ENCODE data around the gene DPF3. TPM values are rescaled to one million over a fixed set of nuclear protein-coding genes. Genes with fewer than 3 reads are reported as not detected.

DPF3 gene
- total and polyA plus RNA-seq, 4 donors = 0.17 to 3.9 (median 0.52) TPM

GRCh38 chr14:72894623-72895378 is 900 bp upstream of the DPF3 start:
- WGBS, 2 donors = 2 to 4% methylated on average over 25 of the region's 25 CpGs
- peak; percentile 19 to 44 (median 34) for DNase-seq
- Histone ChIP-seq H3K27ac (ENCODE audit: low read depth in 1 of 2, low read length in 1 of 2) (peak overlapping the region in 1 of 2 donors; percentile 74), H3K4me3 (no peak overlapping the region), H3K27me3 (ENCODE audit: control insufficient read depth in 3 of 3, insufficient read depth in 3 of 3, low read length in 2 of 3) (peaks cover 0 to 29% (median 27%) of the 10 kb centered on the region in 3 donors), H3K4me1 (ENCODE audit: control insufficient read depth in 5 of 5, insufficient read depth in 5 of 5, low read length in 5 of 5) (peaks cover 0 to 36% (median 8%) of the 10 kb centered on the region in 5 donors), H3K9ac (ENCODE audit: insufficient read depth in 1 of 2, low read length in 2 of 2) (peak overlapping the region in 1 of 2 donors; percentile 36), H3K36me3 (ENCODE audit: control insufficient read depth in 4 of 4, insufficient read depth in 4 of 4, low read length in 4 of 4) (no peaks in the 10 kb centered on the region), H3K9me3 (ENCODE audit: control insufficient read depth in 4 of 4, insufficient read depth in 3 of 4, low read length in 3 of 4) (no peaks in the 10 kb centered on the region)
- TF ChIP-seq, protein P1, sequence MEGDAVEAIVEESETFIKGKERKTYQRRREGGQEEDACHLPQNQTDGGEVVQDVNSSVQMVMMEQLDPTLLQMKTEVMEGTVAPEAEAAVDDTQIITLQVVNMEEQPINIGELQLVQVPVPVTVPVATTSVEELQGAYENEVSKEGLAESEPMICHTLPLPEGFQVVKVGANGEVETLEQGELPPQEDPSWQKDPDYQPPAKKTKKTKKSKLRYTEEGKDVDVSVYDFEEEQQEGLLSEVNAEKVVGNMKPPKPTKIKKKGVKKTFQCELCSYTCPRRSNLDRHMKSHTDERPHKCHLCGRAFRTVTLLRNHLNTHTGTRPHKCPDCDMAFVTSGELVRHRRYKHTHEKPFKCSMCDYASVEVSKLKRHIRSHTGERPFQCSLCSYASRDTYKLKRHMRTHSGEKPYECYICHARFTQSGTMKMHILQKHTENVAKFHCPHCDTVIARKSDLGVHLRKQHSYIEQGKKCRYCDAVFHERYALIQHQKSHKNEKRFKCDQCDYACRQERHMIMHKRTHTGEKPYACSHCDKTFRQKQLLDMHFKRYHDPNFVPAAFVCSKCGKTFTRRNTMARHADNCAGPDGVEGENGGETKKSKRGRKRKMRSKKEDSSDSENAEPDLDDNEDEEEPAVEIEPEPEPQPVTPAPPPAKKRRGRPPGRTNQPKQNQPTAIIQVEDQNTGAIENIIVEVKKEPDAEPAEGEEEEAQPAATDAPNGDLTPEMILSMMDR (IDR thresholded peaks at IDR 0.05; ENCODE audit: control extremely low read depth, extremely low read depth) = no peak
- no peak for ATAC-seq (ENCODE audit: insufficient read depth, low FRiP score)

GRCh38 chr14:72894323-72894622 is 372 bp upstream of the DPF3 start:
- H3K27me3 ChIP-seq (ENCODE audit: control insufficient read depth in 3 of 3, insufficient read depth in 3 of 3, low read length in 2 of 3) = peaks cover 0 to 34% (median 28%) of the 10 kb centered on the region in 3 donors
- DNase-seq (no peak), ATAC-seq (ENCODE audit: insufficient read depth, low FRiP score) (no peak)
- 0 to 1% methylated on average over 11 of the region's 11 CpGs for WGBS, 2 donors
- H3K27ac ChIP-seq (ENCODE audit: low read depth in 1 of 2, low read length in 1 of 2) = peak overlapping the region in 1 of 2 donors; percentile 74
- H3K4me3 ChIP-seq = no peak overlapping the region
- peaks cover 0 to 36% (median 8%) of the 10 kb centered on the region in 5 donors for H3K4me1 ChIP-seq (ENCODE audit: control insufficient read depth in 5 of 5, insufficient read depth in 5 of 5, low read length in 5 of 5)
- H3K9me3 ChIP-seq (ENCODE audit: control insufficient read depth in 4 of 4, insufficient read depth in 3 of 4, low read length in 3 of 4) = no peaks in the 10 kb centered on the region
- peak overlapping the region in 1 of 2 donors; percentile 36 for H3K9ac ChIP-seq (ENCODE audit: insufficient read depth in 1 of 2, low read length in 2 of 2)
- no peaks in the 10 kb centered on the region for H3K36me3 ChIP-seq (ENCODE audit: control insufficient read depth in 4 of 4, insufficient read depth in 4 of 4, low read length in 4 of 4)
- TF ChIP-seq, protein P1 (IDR thresholded peaks at IDR 0.05; ENCODE audit: control extremely low read depth, extremely low read depth) = no peak

GRCh38 chr14:72892879-72893635 is 844 bp downstream of the DPF3 start:
- H3K27me3 ChIP-seq (ENCODE audit: control insufficient read depth in 3 of 3, insufficient read depth in 3 of 3, low read length in 2 of 3) = peaks cover 0 to 38% (median 29%) of the 10 kb centered on the region in 3 donors
- H3K27ac ChIP-seq (ENCODE audit: low read depth in 1 of 2, low read length in 1 of 2) = peak overlapping the region in 1 of 2 donors; percentile 81

More at GRCh38 chr14:72892879-72893635, 844 bp downstream of the DPF3 start:
- WGBS, 2 donors = 1% methylated on average over 67 to 68 of the region's 68 CpGs
- peak overlapping the region; percentile 61 for H3K4me3 ChIP-seq
- H3K36me3 ChIP-seq (ENCODE audit: control insufficient read depth in 4 of 4, insufficient read depth in 4 of 4, low read length in 4 of 4) = no peaks in the 10 kb centered on the region
- peaks cover 7 to 36% (median 8%) of the 10 kb centered on the region in 5 donors for H3K4me1 ChIP-seq (ENCODE audit: control insufficient read depth in 5 of 5, insufficient read depth in 5 of 5, low read length in 5 of 5)
- DNase-seq = peak; percentile 18 to 31 (median 27)
- H3K9ac ChIP-seq (ENCODE audit: insufficient read depth in 1 of 2, low read length in 2 of 2) = no peak overlapping the region
- TF ChIP-seq, protein P1 (IDR thresholded peaks at IDR 0.05; ENCODE audit: control extremely low read depth, extremely low read depth) = no peak
- no peaks in the 10 kb centered on the region for H3K9me3 ChIP-seq (ENCODE audit: control insufficient read depth in 4 of 4, insufficient read depth in 3 of 4, low read length in 3 of 4)
- ATAC-seq (ENCODE audit: insufficient read depth, low FRiP score) = peak; percentile 14

Data from lung (tissue), 12 donors.